Fibroblast of lung (primary cell): ENCODE results near the gene RUNDC3A.

ENCODE experiments used
- CTCF ChIP-seq, 2 donors: IDR thresholded peaks in 1 of 2; conservative IDR thresholded peaks in 1 of 2; 1 replicate in 1 of 2; 2 replicates in 1 of 2; pipeline ENCODE4 v1.5.1; 2011 to 2012; ENCODE audit warnings: low read length in 2 of 2, control low read depth in 1 of 2, inconsistent platforms in 1 of 2, low read depth in 1 of 2, mild to moderate bottlenecking in 1 of 2
- EZH2 ChIP-seq: IDR thresholded peaks from 2 replicates; pipeline ENCODE4 v1.5.1; 2012; ENCODE audit warnings: low read length, control low read depth, mild to moderate bottlenecking; ENCODE audit errors: missing control alignments

GRCh38 chr17:44360144-44360533, 51.7 kb downstream of the RUNDC3A start:
- TF ChIP-seq CTCF (conservative IDR thresholded peaks at IDR 0.05 in 1 of 2, IDR thresholded peaks at IDR 0.05 in 1 of 2; ENCODE audit: low read depth in 1 of 2, low read length in 2 of 2) (no peak), EZH2 (no peak)
